ENCODE data around the gene ACTL7B. TPM values are rescaled to one million over a fixed set of nuclear protein-coding genes. Genes with fewer than 3 reads are reported as not detected.

The ACTL7B gene
- total and polyA plus RNA-seq, 3 donors from 2014 or later = 72.6 to 162 (median 129) TPM

- DNase-seq = no peak
- no peaks in the 10 kb centered on the region for H3K27me3 ChIP-seq
- H3K4me1 ChIP-seq = no peaks in the 10 kb centered on the region
- H3K9me3 ChIP-seq = no peaks in the 10 kb centered on the region
- WGBS, 2 donors = 94 to 97% methylated on average over 4 of the region's 4 CpGs
- no peaks in the 10 kb centered on the region for H3K36me3 ChIP-seq (ENCODE audit: low read depth, missing control alignments)
- intact Hi-C loops (cut with DNase I; ENCODE audit: low total_unique reads) = no loop called here
- TF ChIP-seq CTCF (IDR thresholded peaks at IDR 0.05) = no peak
- no peak for TF ChIP-seq POLR2A (IDR thresholded peaks at IDR 0.05)
- H3K27ac ChIP-seq = no peak overlapping the region
- H3K4me3 ChIP-seq = no peak overlapping the region
Measured at GRCh38 chr9:108874058-108874788, 18.4 kb upstream of the ACTL7B start.

DNA sequence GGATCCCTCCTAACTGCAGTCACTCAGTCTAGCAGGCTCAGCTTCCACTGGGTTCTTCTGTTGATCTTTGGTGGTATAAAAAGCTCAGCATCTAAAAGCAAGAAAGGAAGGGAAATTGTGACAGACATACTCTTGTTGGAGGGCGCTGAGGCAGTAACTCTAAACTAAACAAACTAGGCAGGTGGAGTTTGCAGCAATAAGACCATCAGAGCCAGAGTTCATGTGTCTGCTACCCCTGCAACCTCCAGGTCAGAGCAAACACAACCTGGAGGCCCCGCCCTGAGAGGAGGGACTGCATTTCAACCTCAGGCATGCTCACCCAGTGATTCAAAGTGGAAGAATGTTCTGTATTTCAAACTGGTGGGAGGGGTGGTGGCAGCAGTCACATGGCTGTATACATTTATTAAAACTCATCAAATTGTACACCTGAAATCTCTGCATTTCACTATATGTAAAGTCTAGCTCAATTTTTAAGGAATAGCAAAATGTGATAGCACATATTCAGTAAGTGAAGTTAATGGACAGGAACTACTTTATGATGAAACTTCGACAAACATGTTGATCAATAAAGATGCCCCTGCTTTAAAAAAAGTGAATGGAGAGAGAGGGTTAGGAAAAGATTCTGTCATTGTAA is 13.4 kb upstream of the ACTL7B start:
- TF ChIP-seq POLR2A (IDR thresholded peaks at IDR 0.05) (no peak), CTCF (IDR thresholded peaks at IDR 0.05) (no peak)
- WGBS, 2 donors = 94 to 98% methylated on average over 3 of the region's 3 CpGs
- no peaks in the 10 kb centered on the region for H3K4me1 ChIP-seq
- no peaks in the 10 kb centered on the region for H3K27me3 ChIP-seq
- DNase-seq = no peak
- intact Hi-C loops (cut with DNase I; ENCODE audit: low total_unique reads) = no loop called here
- H3K9me3 ChIP-seq = no peaks in the 10 kb centered on the region
- H3K36me3 ChIP-seq (ENCODE audit: low read depth, missing control alignments) = no peaks in the 10 kb centered on the region
- no peak overlapping the region for H3K4me3 ChIP-seq
- H3K27ac ChIP-seq = no peak overlapping the region

DNA sequence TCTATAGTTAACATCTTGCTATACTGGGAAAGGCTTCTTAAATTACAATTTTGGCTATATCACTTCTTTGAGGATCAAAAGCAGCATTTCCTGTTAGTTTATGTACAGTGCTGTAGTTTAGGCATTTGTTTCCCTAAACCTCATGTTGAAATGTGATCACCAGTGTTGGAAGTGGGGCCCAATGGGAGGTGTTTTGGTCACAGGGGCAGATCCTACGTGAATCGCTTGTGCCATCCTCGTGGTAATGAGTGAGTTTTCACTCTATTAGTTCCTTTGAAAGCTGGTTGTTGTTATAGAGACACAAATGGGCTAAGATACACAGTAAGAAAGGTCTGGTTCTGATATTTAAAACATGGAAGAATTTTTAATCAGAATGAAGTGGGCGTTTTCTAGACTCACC is 12.0 kb upstream of the ACTL7B start:
- H3K9me3 ChIP-seq = no peaks in the 10 kb centered on the region
- WGBS, 2 donors = 86 to 87% methylated on average over 4 of the region's 4 CpGs
- intact Hi-C loops (cut with DNase I; ENCODE audit: low total_unique reads) = no loop called here
- H3K4me3 ChIP-seq = no peak overlapping the region
- no peaks in the 10 kb centered on the region for H3K27me3 ChIP-seq
- no peaks in the 10 kb centered on the region for H3K36me3 ChIP-seq (ENCODE audit: low read depth, missing control alignments)
- no peak for TF ChIP-seq CTCF (IDR thresholded peaks at IDR 0.05)
- no peak for TF ChIP-seq POLR2A (IDR thresholded peaks at IDR 0.05)
- DNase-seq = no peak
- no peaks in the 10 kb centered on the region for H3K4me1 ChIP-seq
- H3K27ac ChIP-seq = no peak overlapping the region

DNA sequence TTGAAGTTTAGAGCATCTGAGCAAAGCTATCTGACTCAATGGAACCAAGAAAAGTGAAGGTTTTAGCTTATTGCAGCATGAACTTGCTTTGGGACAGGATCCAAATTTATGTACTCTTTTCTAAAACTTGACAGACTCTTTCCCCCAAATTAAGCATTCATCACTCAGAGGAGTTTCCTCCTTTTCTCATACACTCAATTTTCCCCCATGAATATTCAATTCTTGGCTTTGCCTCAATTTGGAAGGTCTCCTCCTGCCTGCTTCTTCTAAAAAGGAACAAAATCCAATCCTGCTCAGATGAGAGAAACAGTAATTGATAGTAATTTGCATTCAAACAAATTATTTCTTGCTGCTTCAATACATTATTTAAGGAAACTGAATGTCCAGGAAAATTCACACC is 11.3 kb upstream of the ACTL7B start:
- no peak for DNase-seq
- intact Hi-C loops (cut with DNase I; ENCODE audit: low total_unique reads) = no loop called here
- H3K4me3 ChIP-seq = no peak overlapping the region
- H3K9me3 ChIP-seq = no peaks in the 10 kb centered on the region
- no peaks in the 10 kb centered on the region for H3K27me3 ChIP-seq
- TF ChIP-seq CTCF (IDR thresholded peaks at IDR 0.05) (no peak), POLR2A (IDR thresholded peaks at IDR 0.05) (no peak)
- H3K36me3 ChIP-seq (ENCODE audit: low read depth, missing control alignments) = no peaks in the 10 kb centered on the region
- no peak overlapping the region for H3K27ac ChIP-seq
- H3K4me1 ChIP-seq = no peaks in the 10 kb centered on the region

- no peak for DNase-seq
- no peaks in the 10 kb centered on the region for H3K4me1 ChIP-seq
- WGBS, 2 donors = 37 to 69% methylated on average over 2 of the region's 2 CpGs
- no peaks in the 10 kb centered on the region for H3K36me3 ChIP-seq (ENCODE audit: low read depth, missing control alignments)
- H3K4me3 ChIP-seq = no peak overlapping the region
- no peak overlapping the region for H3K27ac ChIP-seq
- H3K27me3 ChIP-seq = no peaks in the 10 kb centered on the region
- intact Hi-C loops (cut with DNase I; ENCODE audit: low total_unique reads) = no loop called here
- TF ChIP-seq POLR2A (IDR thresholded peaks at IDR 0.05) = no peak
- TF ChIP-seq CTCF (IDR thresholded peaks at IDR 0.05) = no peak
- no peaks in the 10 kb centered on the region for H3K9me3 ChIP-seq
Measured at GRCh38 chr9:108866001-108866420, 10.2 kb upstream of the ACTL7B start.

Measured in testis (tissue), 3 donors.